Measurements from ENCODE around the gene POLR3E.
A peak's percentile ranks its signal among the peaks of the same experiment; 100 is the strongest.
"Not testable (repeated sequence)": the region's sequence is repeated elsewhere in the genome, so short reads cannot be mapped to it uniquely, and the experiment has no call there.

The POLR3E gene

GRCh38 chr16:22293137-22294106 lies 3.8 kb upstream of the POLR3E start:
- DNase-seq, result no peak

- DNase-seq, result peak in 1 of 2 experiments; percentile 39
Observed at GRCh38 chr16:22296225-22297113, 740 bp upstream of the POLR3E start.

- DNase-seq, result peak; percentile 89 to 93
Observed at GRCh38 chr16:22297871-22298733, 893 bp downstream of the POLR3E start.

- DNase-seq, result no peak
Observed at GRCh38 chr16:22299036-22299435, 1.8 kb downstream of the POLR3E start.

- peak in 1 of 2 experiments; percentile 22 for DNase-seq
Observed at GRCh38 chr16:22300427-22301071, 3.3 kb downstream of the POLR3E start.

GRCh38 chr16:22301423-22301822 lies 4.2 kb downstream of the POLR3E start:
- not testable (repeated sequence) for DNase-seq

- no peak for DNase-seq
Observed at GRCh38 chr16:22302776-22303363, 5.7 kb downstream of the POLR3E start.

GRCh38 chr16:22304411-22304810 lies 7.2 kb downstream of the POLR3E start:
- no peak for DNase-seq

GRCh38 chr16:22306788-22307187 lies 9.6 kb downstream of the POLR3E start:
- no peak for DNase-seq

- no peak for DNase-seq
Observed at GRCh38 chr16:22307838-22308237, 10.6 kb downstream of the POLR3E start.

GRCh38 chr16:22308824-22309520 lies 11.8 kb downstream of the POLR3E start:
- DNase-seq, result no peak

GRCh38 chr16:22311520-22311919 lies 14.3 kb downstream of the POLR3E start:
- no peak for DNase-seq

GRCh38 chr16:22312897-22313781 lies 15.9 kb downstream of the POLR3E start:
- DNase-seq, result no peak

- no peak for DNase-seq
Observed at GRCh38 chr16:22313876-22314470, 16.8 kb downstream of the POLR3E start.

- DNase-seq, result no peak
Observed at GRCh38 chr16:22314661-22315626, 17.7 kb downstream of the POLR3E start.

GRCh38 chr16:22315979-22316378 lies 18.8 kb downstream of the POLR3E start:
- DNase-seq, result no peak

GRCh38 chr16:22316411-22316811 lies 19.2 kb downstream of the POLR3E start:
- peak in 1 of 2 experiments; percentile 4 for DNase-seq

GRCh38 chr16:22317001-22317530 lies 19.9 kb downstream of the POLR3E start:
- DNase-seq, result no peak
